Measurements from ENCODE around the gene OBSL1. TPM values are rescaled to one million over a fixed set of nuclear protein-coding genes. Genes with fewer than 3 reads are reported as not detected.

The OBSL1 gene
- total RNA-seq, 3 donors from 2014 or later (not counting 1 experiment from before 2014, with no cell fraction given), result 0.07 to 8.8 (median 0.32) TPM

- no peak overlapping the region for H3K27ac ChIP-seq (ENCODE audit: low read length)
- H3K36me3 ChIP-seq (ENCODE audit: control insufficient read depth, insufficient read depth, low read length), result peaks cover 29% of the 10 kb centered on the region
- Mint-ChIP-seq H3K4me1 (peaks cover 8 to 22% of the 10 kb centered on the region in 2 donors), H3K4me3 (peak overlapping the region; percentile 31), H3K36me3 (peaks cover 6% of the 10 kb centered on the region), H3K9me3 (no peaks in the 10 kb centered on the region), H3K27ac (peak overlapping the region in 1 of 2 donors; percentile 9), H3K27me3 (ENCODE audit: low read depth in 2 of 2) (no peaks in the 10 kb centered on the region)
- 98% methylated on average over 11 of the region's 11 CpGs for WGBS (ENCODE audit: insufficient coverage)
- TF ChIP-seq CTCF (IDR thresholded peaks at IDR 0.05), result no peak
- H3K4me3 ChIP-seq (ENCODE audit: low read length), result no peak overlapping the region
- ATAC-seq, result no peak
- no peaks in the 10 kb centered on the region for H3K27me3 ChIP-seq (ENCODE audit: control insufficient read depth, insufficient read depth, low read length)
- no peaks in the 10 kb centered on the region for H3K9me3 ChIP-seq (ENCODE audit: control insufficient read depth, insufficient read depth, low read length)
- intact Hi-C loops (cut with micrococcal nuclease), result no loop called here
- peaks cover 20% of the 10 kb centered on the region for H3K4me1 ChIP-seq (ENCODE audit: control insufficient read depth, insufficient read depth, low read length)
- DNase-seq, result no peak
Measured at GRCh38 chr2:219614076-219614860, 42.9 kb upstream of the OBSL1 start.

GRCh38 chr2:219613461-219614070, 42.2 kb upstream of the OBSL1 start:
- H3K4me1 ChIP-seq (ENCODE audit: control insufficient read depth, insufficient read depth, low read length), result peaks cover 20% of the 10 kb centered on the region
- H3K36me3 Mint-ChIP-seq, result peaks cover 6% of the 10 kb centered on the region
- intact Hi-C loops (cut with micrococcal nuclease), result no loop called here
- no peaks in the 10 kb centered on the region for H3K27me3 Mint-ChIP-seq (ENCODE audit: low read depth in 2 of 2)
- H3K9me3 ChIP-seq (ENCODE audit: control insufficient read depth, insufficient read depth, low read length), result no peaks in the 10 kb centered on the region
- ATAC-seq (no peak), DNase-seq (no peak)
- peaks cover 8 to 22% of the 10 kb centered on the region in 2 donors for H3K4me1 Mint-ChIP-seq
- no peaks in the 10 kb centered on the region for H3K27me3 ChIP-seq (ENCODE audit: control insufficient read depth, insufficient read depth, low read length)
- no peak overlapping the region for H3K4me3 ChIP-seq (ENCODE audit: low read length)
- peaks cover 36% of the 10 kb centered on the region for H3K36me3 ChIP-seq (ENCODE audit: control insufficient read depth, insufficient read depth, low read length)
- H3K27ac ChIP-seq (ENCODE audit: low read length), result no peak overlapping the region
- TF ChIP-seq CTCF (IDR thresholded peaks at IDR 0.05), result no peak
- 88% methylated on average over 9 of the region's 11 CpGs for WGBS (ENCODE audit: insufficient coverage)
- no peak overlapping the region for H3K27ac Mint-ChIP-seq
- no peaks in the 10 kb centered on the region for H3K9me3 Mint-ChIP-seq
- no peak overlapping the region for H3K4me3 Mint-ChIP-seq

GRCh38 chr2:219612577-219613286, 41.4 kb upstream of the OBSL1 start:
- Mint-ChIP-seq H3K9me3 (no peaks in the 10 kb centered on the region), H3K36me3 (peaks cover 6% of the 10 kb centered on the region), H3K27me3 (ENCODE audit: low read depth in 2 of 2) (no peaks in the 10 kb centered on the region), H3K27ac (peak overlapping the region in 1 of 2 donors; percentile 81), H3K4me1 (peaks cover 8 to 22% of the 10 kb centered on the region in 2 donors), H3K4me3 (peak overlapping the region; percentile 42)
- intact Hi-C loops (cut with micrococcal nuclease), result no loop called here
- ATAC-seq (peak in 2 of 3 donors; percentile 72 to 73), DNase-seq (peak in 1 of 2 donors; percentile 51)
- Histone ChIP-seq H3K27me3 (ENCODE audit: control insufficient read depth, insufficient read depth, low read length) (no peaks in the 10 kb centered on the region), H3K27ac (ENCODE audit: low read length) (no peak overlapping the region), H3K36me3 (ENCODE audit: control insufficient read depth, insufficient read depth, low read length) (peaks cover 42% of the 10 kb centered on the region), H3K9me3 (ENCODE audit: control insufficient read depth, insufficient read depth, low read length) (no peaks in the 10 kb centered on the region), H3K4me3 (ENCODE audit: low read length) (no peak overlapping the region), H3K4me1 (ENCODE audit: control insufficient read depth, insufficient read depth, low read length) (peaks cover 20% of the 10 kb centered on the region)
- no peak for TF ChIP-seq CTCF (IDR thresholded peaks at IDR 0.05)
- 50% methylated on average over 14 of the region's 15 CpGs for WGBS (ENCODE audit: insufficient coverage)
